H1 (cell line): Measurements from ENCODE around the gene MYO9B. TPM values are rescaled to one million over a fixed set of nuclear protein-coding genes. Genes with fewer than 3 reads are reported as not detected.

Experiments used
- CTCF ChIA-PET: fragments of 300-600 bp; sonication (Branson Sonifier 250); formaldehyde crosslinking; loops from one replicate; lab custom pipeline; 2021; ENCODE audit not compliant: partially characterized antibody; lab: Charles Lee
- POLR2A ChIA-PET: fragments of 300-600 bp; sonication (Branson Sonifier 250); formaldehyde crosslinking; loops from one replicate; lab custom pipeline; 2021; ENCODE audit warnings: inconsistent platforms; ENCODE audit not compliant: partially characterized antibody; lab: Charles Lee
- DNase-seq, 2 experiments: peaks; one replicate each; pipeline versions ENCODE4 v3.0.0 to v3.0.0-alpha.2; 2010 to 2022; ENCODE audit warnings: low spot score in 2 of 2, low read depth in 1 of 2, mixed read lengths in 1 of 2
- FAIRE-seq: peaks from 2 replicates; lab custom pipeline; 2011; peaks lifted over from hg19 to GRCh38; lab: Jason Lieb, UNC
- H2AFZ ChIP-seq: 2 replicates; pipeline ENCODE4 v1.8.1; 2012; ENCODE audit warnings: low read length, inconsistent platforms
- H2AK5ac ChIP-seq: 2 replicates; pipeline ENCODE4 v1.6.1; 2013; ENCODE audit warnings: low read depth, low read length
- H2BK120ac ChIP-seq: replicated peaks from 2 replicates; pipeline ENCODE3; 2013; ENCODE audit warnings: low read depth, low read length, inconsistent platforms
- H2BK12ac ChIP-seq: 2 replicates; pipeline ENCODE4 v1.6.1; 2013; ENCODE audit warnings: low read depth, low read length
- H2BK15ac ChIP-seq: 2 replicates; pipeline ENCODE4 v1.6.1; 2013; ENCODE audit warnings: low read length
- H2BK20ac ChIP-seq: 2 replicates; pipeline ENCODE4 v1.6.1; 2013; ENCODE audit warnings: low read length
- H2BK5ac ChIP-seq: 2 replicates; pipeline ENCODE4 v1.6.1; 2013; ENCODE audit warnings: low read depth, low read length
- H3K14ac ChIP-seq: 2 replicates; pipeline ENCODE4 v1.6.1; 2013; ENCODE audit warnings: inconsistent platforms; ENCODE audit not compliant: insufficient read length
- H3K18ac ChIP-seq: 2 replicates; pipeline ENCODE4 v1.6.1; 2013; ENCODE audit warnings: low read length; ENCODE audit errors: extremely low read depth
- H3K23ac ChIP-seq: 2 replicates; pipeline ENCODE4 v1.6.1; 2013; ENCODE audit warnings: inconsistent platforms; ENCODE audit not compliant: insufficient read length
- H3K23me2 ChIP-seq: 2 replicates; pipeline ENCODE4 v1.6.1; 2013; ENCODE audit warnings: low read depth, low read length
- H3K27ac ChIP-seq: 2 replicates; pipeline ENCODE4 v1.6.1; 2011; ENCODE audit warnings: low read depth, low read length, inconsistent platforms
- H3K27me3 ChIP-seq, 4 experiments: replicated peaks in 1 of 4; 1 replicate in 1 of 4; 2 replicates in 3 of 4; pipeline versions ENCODE4 v1.6.1 to v1.8.1; 2011 to 2013; ENCODE audit warnings: low read length in 3 of 4, mild to moderate bottlenecking in 3 of 4, inconsistent platforms in 2 of 4, mixed read lengths in 2 of 4, moderate library complexity in 1 of 4; ENCODE audit not compliant: control insufficient read depth in 3 of 4, insufficient read depth in 3 of 4; ENCODE audit errors: extremely low read depth in 1 of 4
- H3K36me3 ChIP-seq, 4 experiments: 2 replicates each; pipeline versions ENCODE4 v1.6.1 to v1.8.1; 2011 to 2013; ENCODE audit warnings: mild to moderate bottlenecking in 4 of 4, low read length in 3 of 4, moderate library complexity in 2 of 4, control low read depth in 1 of 4, inconsistent platforms in 1 of 4; ENCODE audit not compliant: insufficient read depth in 4 of 4, control insufficient read depth in 2 of 4
- H3K4ac ChIP-seq: replicated peaks from 2 replicates; pipeline ENCODE3; 2013; ENCODE audit warnings: low read length, low read depth, mixed read lengths, inconsistent platforms; ENCODE audit not compliant: insufficient read length
- H3K4me1 ChIP-seq, 4 experiments: replicated peaks in 1 of 4; 1 replicate in 1 of 4; 2 replicates in 3 of 4; pipeline versions ENCODE4 v1.6.1 to v1.8.1; 2011 to 2013; ENCODE audit warnings: low read length in 3 of 4, inconsistent platforms in 2 of 4, mixed read lengths in 1 of 4; ENCODE audit not compliant: insufficient read depth in 4 of 4, control insufficient read depth in 3 of 4
- H3K4me2 ChIP-seq, 2 experiments: 2 replicates each; pipeline versions ENCODE4 v1.6.1 to v1.8.1; 2011 to 2013; ENCODE audit warnings: low read depth in 2 of 2, low read length in 2 of 2, control low read depth in 1 of 2, inconsistent platforms in 1 of 2, mild to moderate bottlenecking in 1 of 2; ENCODE audit not compliant: insufficient read depth in 1 of 2
- H3K4me3 ChIP-seq, 4 experiments: fragments of 200-600, 300-600 bp in 1 of 4; sonication (generic), shearing (Covaris generic), sonication (Bioruptor Twin) in 1 of 4; 2 replicates each; pipeline versions ENCODE4 v1.5.1 to v1.8.1; 2011 to 2016; ENCODE audit warnings: low read length in 4 of 4, low read depth in 3 of 4, control low read depth in 2 of 4, inconsistent platforms in 2 of 4, mild to moderate bottlenecking in 2 of 4, mixed read lengths in 1 of 4, moderate library complexity in 1 of 4; ENCODE audit not compliant: insufficient read depth in 2 of 4; ENCODE audit errors: extremely low read depth in 1 of 4
- H3K56ac ChIP-seq: replicated peaks from 2 replicates; pipeline ENCODE3; 2013; ENCODE audit warnings: low read depth, mild to moderate bottlenecking, mixed read lengths, low read length, inconsistent platforms; ENCODE audit not compliant: insufficient read length
- H3K79me1 ChIP-seq: 2 replicates; pipeline ENCODE4 v1.6.1; 2013; ENCODE audit warnings: low read depth, low read length, control low read depth
- H3K79me2 ChIP-seq, 2 experiments: 2 replicates each; pipeline versions ENCODE4 v1.6.1 to v1.8.1; 2012 to 2013; ENCODE audit warnings: low read length in 2 of 2, mild to moderate bottlenecking in 2 of 2, inconsistent platforms in 1 of 2; ENCODE audit not compliant: insufficient read depth in 2 of 2, control insufficient read depth in 1 of 2
- H3K9ac ChIP-seq, 4 experiments: replicated peaks in 1 of 4; 1 replicate in 1 of 4; 2 replicates in 3 of 4; pipeline versions ENCODE4 v1.6.1 to v1.8.1; 2011 to 2013; ENCODE audit warnings: low read depth in 3 of 4, low read length in 3 of 4, control low read depth in 2 of 4, mild to moderate bottlenecking in 2 of 4, moderate library complexity in 2 of 4, inconsistent platforms in 1 of 4; ENCODE audit errors: extremely low read depth in 1 of 4
- H3K9me3 ChIP-seq, 2 experiments: 2 replicates each; pipeline versions ENCODE4 v1.6.1 to v1.8.1; 2012 to 2013; ENCODE audit warnings: mild to moderate bottlenecking in 2 of 2, moderate library complexity in 2 of 2, control low read depth in 1 of 2, inconsistent platforms in 1 of 2, low read depth in 1 of 2, low read length in 1 of 2, mixed read lengths in 1 of 2; ENCODE audit not compliant: insufficient read depth in 2 of 2
- H4K20me1 ChIP-seq, 2 experiments: replicated peaks in 1 of 2; 2 replicates each; pipeline versions ENCODE3 to v1.8.1; 2011 to 2013; ENCODE audit warnings: inconsistent platforms in 2 of 2, low read length in 2 of 2, mild to moderate bottlenecking in 1 of 2; ENCODE audit not compliant: insufficient read depth in 2 of 2, control insufficient read depth in 1 of 2
- H4K5ac ChIP-seq: 2 replicates; pipeline ENCODE4 v1.6.1; 2013; ENCODE audit warnings: low read length, low read depth, mixed read lengths, inconsistent platforms; ENCODE audit not compliant: insufficient read length
- H4K8ac ChIP-seq: 2 replicates; pipeline ENCODE4 v1.8.0; 2013; ENCODE audit warnings: mild to moderate bottlenecking, moderate library complexity, low read length, inconsistent platforms; ENCODE audit not compliant: insufficient read depth; ENCODE audit errors: extremely low read depth
- H4K91ac ChIP-seq: replicated peaks from 2 replicates; pipeline ENCODE3; 2013; ENCODE audit warnings: low read length, mixed read lengths, inconsistent platforms; ENCODE audit not compliant: insufficient read length
- CTCF ChIP-seq, 3 experiments: IDR thresholded peaks; 1 replicate in 2 of 3; 2 replicates in 1 of 3; pipeline versions ENCODE4 v1.5.1 to v1.6.1; 2011; ENCODE audit warnings: low read length in 3 of 3, mild to moderate bottlenecking in 3 of 3, inconsistent platforms in 2 of 3, low read depth in 1 of 3, moderate library complexity in 1 of 3; ENCODE audit not compliant: insufficient read depth in 1 of 3; ENCODE audit errors: control extremely low read depth in 1 of 3
- HDAC2 ChIP-seq, 2 experiments: fragments of 300-600 bp in 1 of 2; sonication (generic) in 1 of 2; IDR thresholded peaks; 2 replicates each; pipeline ENCODE4 v1.6.1; 2011 to 2012; ENCODE audit warnings: low read depth in 2 of 2, low read length in 2 of 2, mild to moderate bottlenecking in 2 of 2, moderate library complexity in 2 of 2, borderline replicate concordance in 1 of 2, inconsistent platforms in 1 of 2
- MAFK ChIP-seq: IDR thresholded peaks from 2 replicates; pipeline ENCODE4 v1.6.1; 2012; ENCODE audit warnings: low read depth, mild to moderate bottlenecking, improper control_type of control experiment, low read length
- PHF8 ChIP-seq: fragments of 200-600 bp; sonication (generic); conservative IDR thresholded peaks from 2 replicates; pipeline ENCODE4 v1.7.1; 2012; ENCODE audit warnings: low read depth, mild to moderate bottlenecking, inconsistent platforms, low read length, moderate library complexity
- RAD21 ChIP-seq, 2 experiments: IDR thresholded peaks in 1 of 2; conservative IDR thresholded peaks in 1 of 2; 2 replicates each; pipeline ENCODE4 v1.6.1; 2011; ENCODE audit warnings: low read depth in 2 of 2, low read length in 2 of 2, improper control_type of control experiment in 1 of 2, inconsistent platforms in 1 of 2, mild to moderate bottlenecking in 1 of 2, moderate library complexity in 1 of 2
- SIN3A ChIP-seq, 2 experiments: IDR thresholded peaks in 1 of 2; conservative IDR thresholded peaks in 1 of 2; 2 replicates each; pipeline ENCODE4 v1.6.1; 2011 to 2012; ENCODE audit warnings: low read length in 2 of 2, improper control_type of control experiment in 1 of 2, low read depth in 1 of 2, mild to moderate bottlenecking in 1 of 2
- TCF12 ChIP-seq: IDR thresholded peaks from 2 replicates; pipeline ENCODE4 v1.6.1; 2011; ENCODE audit warnings: low read depth, mild to moderate bottlenecking, low read length
- WGBS, 2 experiments: shearing (Covaris generic) in 1 of 2; methylation state at CpG; one replicate each; pipeline versions ENCODE4 v1.1.6 to v1.1.7; 2013 to 2015; ENCODE audit warnings: low lambda C conversion rate in 2 of 2, mixed read lengths in 2 of 2, inconsistent platforms in 1 of 2, low coverage in 1 of 2, missing lambda C conversion rate in 1 of 2; ENCODE audit not compliant: insufficient replicate concordance in 2 of 2, insufficient coverage in 1 of 2, insufficient read length in 1 of 2; ENCODE audit errors: extremely low coverage in 1 of 2, missing lambda C conversion rate in 1 of 2; 5-methylcytosine and 5-hydroxymethylcytosine counted together
- polyA plus RNA-seq, 7 experiments: library from polyadenylated mRNA; depleted of rRNA in 3 of 7; stranded (reverse) in 5 of 7; unstranded in 2 of 7; fragments of >200 nt in 5 of 7; fragments of 200-250 nt in 2 of 7; gene quantifications; 1 replicate in 5 of 7; 2 replicates in 1 of 7; 4 replicates in 1 of 7; pipeline versions ENCODE4 v1.2.1 to v1.2.3, GENCODE V29; 2011 to 2013; ENCODE audit warnings: missing spikeins in 2 of 7, mixed read lengths in 2 of 7
- total RNA-seq: library from RNA; stranded (reverse); fragmentation: NEBNext Ultra II Directional; extraction: Animal tissue kit (Norgen Biotek cat#: 25700); gene quantifications from 2 replicates; pipeline ENCODE4 v1.2.1, GENCODE V29; 2021

Gene MYO9B
- total and polyA plus RNA-seq, 2 of the 8 experiments (the other 6 are each of a cell fraction or from before 2014, with no cell fraction given), result 27.6 to 77.1 TPM

- H2AK5ac ChIP-seq, result no peak overlapping the region
- peak overlapping the region; percentile 71 for H3K27ac ChIP-seq
- H4K5ac ChIP-seq, result no peak overlapping the region
- no peak overlapping the region for H3K14ac ChIP-seq
- no peaks in the 10 kb centered on the region for H4K20me1 ChIP-seq
- no peaks in the 10 kb centered on the region for H3K27me3 ChIP-seq
- no peak overlapping the region for H4K8ac ChIP-seq
- no peak overlapping the region for H2BK15ac ChIP-seq
- ChIA-PET POLR2A (interaction anchor here (1.1 to 1.3 kb wide), 2 partner anchors 55 to 128 kb away, joined by 3 read pairs; partner anchors contain the start of gene DDA1), CTCF (interaction anchor here (1.3 to 2.0 kb wide), 2 partner anchors 102 to 112 kb away, joined by 3 to 7 read pairs; no protein-coding TSS in a partner anchor)
- H2BK120ac ChIP-seq, result no peak overlapping the region
- no peak overlapping the region for H2AFZ ChIP-seq
- H3K23me2 ChIP-seq, result no peaks in the 10 kb centered on the region
- WGBS, 2 experiments, result 62% methylated on average over 17 of the region's 22 CpGs; no CpG with 5 or more reads in 1 of the 2 experiments
- H3K79me2 ChIP-seq, result no peaks in the 10 kb centered on the region
- H3K36me3 ChIP-seq, result peaks cover 0 to 2% (median 0%) of the 10 kb centered on the region in 4 experiments; a peak in 1 of 8 replicates
- H3K4ac ChIP-seq, result no peak overlapping the region
- peak in 1 of 2 experiments; percentile 73 for DNase-seq
- peak overlapping the region; percentile 61; the same call in 1 of the 2 replicates for H2BK5ac ChIP-seq
- peak overlapping the region in 1 of 4 experiments; percentile 9; a peak in 3 of 8 replicates for H3K4me3 ChIP-seq
- peak overlapping the region in 1 of 2 experiments; percentile 48; a peak in 2 of 4 replicates for H3K4me2 ChIP-seq
- no peak overlapping the region for H2BK12ac ChIP-seq
- no peaks in the 10 kb centered on the region for H3K79me1 ChIP-seq
- peaks cover 0 to 11% (median 8%) of the 10 kb centered on the region in 4 experiments; a peak in 6 of 7 replicates for H3K4me1 ChIP-seq
- no peak overlapping the region for H3K23ac ChIP-seq
- H3K9me3 ChIP-seq, result no peaks in the 10 kb centered on the region
- no peak overlapping the region for H2BK20ac ChIP-seq
- peak overlapping the region in 1 of 4 experiments; percentile 13; a peak in 2 of 7 replicates for H3K9ac ChIP-seq
- no peak overlapping the region; the same call in 1 of the 2 replicates for H3K18ac ChIP-seq
- no peak overlapping the region for H3K56ac ChIP-seq
- FAIRE-seq, result peak; percentile 45
- no peak overlapping the region for H4K91ac ChIP-seq
- TF ChIP-seq SIN3A (conservative IDR thresholded peaks at IDR 0.05 in 1 of 2, IDR thresholded peaks at IDR 0.05 in 1 of 2; ENCODE audit: low read depth in 1 of 2, low read length in 2 of 2), result peak in 1 of 2 experiments; percentile 56; a peak in 1 of 4 replicates
- TF ChIP-seq HDAC2 (IDR thresholded peaks at IDR 0.05; ENCODE audit: borderline replicate concordance in 1 of 2, low read depth in 2 of 2, low read length in 2 of 2), result no peak
- TF ChIP-seq RAD21 (IDR thresholded peaks at IDR 0.05 in 1 of 2, conservative IDR thresholded peaks at IDR 0.05 in 1 of 2; ENCODE audit: low read depth in 2 of 2, low read length in 2 of 2), result 0 out of 4 replicates have a peak, but pooled peaks of 1 of the 2 experiments have one; percentile 1
- TF ChIP-seq CTCF (IDR thresholded peaks at IDR 0.05; ENCODE audit: control extremely low read depth in 1 of 3, insufficient read depth in 1 of 3, low read depth in 1 of 3, low read length in 3 of 3), result no peak
- peak; percentile 89 for TF ChIP-seq MAFK
- TF ChIP-seq TCF12, result no peak
- no peak for TF ChIP-seq PHF8
Observed at GRCh38 chr19:17180997-17181702, 105.6 kb downstream of the MYO9B start.
